Muscle layer of colon (tissue), 2 donors: ENCODE data around the gene XPA.

Experiments used
- H3K27ac ChIP-seq: one replicate; pipeline ENCODE4 v1.7.0; 2013; ENCODE audit warnings: low read depth, mild to moderate bottlenecking, low read length, moderate library complexity
- H3K27me3 ChIP-seq, 2 donors: one replicate each; pipeline ENCODE4 v1.7.0; 2013; ENCODE audit warnings: low read length in 2 of 2, mild to moderate bottlenecking in 2 of 2; ENCODE audit not compliant: insufficient read depth in 2 of 2, control insufficient read depth in 1 of 2
- H3K36me3 ChIP-seq: one replicate; pipeline ENCODE4 v1.7.0; 2013; ENCODE audit warnings: mild to moderate bottlenecking, low read length; ENCODE audit not compliant: insufficient read depth
- H3K4me1 ChIP-seq: one replicate; pipeline ENCODE4 v1.7.0; 2013; ENCODE audit warnings: mild to moderate bottlenecking, low read length; ENCODE audit not compliant: insufficient read depth
- H3K4me3 ChIP-seq, 2 donors: one replicate each; pipeline ENCODE4 v1.7.0; 2013; ENCODE audit warnings: low read length in 2 of 2, low read depth in 1 of 2, mild to moderate bottlenecking in 1 of 2, moderate library complexity in 1 of 2
- H3K9ac ChIP-seq: one replicate; pipeline ENCODE4 v1.7.0; 2013; ENCODE audit warnings: low read length
- H3K9me3 ChIP-seq: one replicate; pipeline ENCODE4 v1.7.0; 2013; ENCODE audit warnings: mild to moderate bottlenecking, low read length
- donor health status: abdominal sarcoma.
- donor health status: Adenocarcinoma of cecum.

XPA gene

DNA sequence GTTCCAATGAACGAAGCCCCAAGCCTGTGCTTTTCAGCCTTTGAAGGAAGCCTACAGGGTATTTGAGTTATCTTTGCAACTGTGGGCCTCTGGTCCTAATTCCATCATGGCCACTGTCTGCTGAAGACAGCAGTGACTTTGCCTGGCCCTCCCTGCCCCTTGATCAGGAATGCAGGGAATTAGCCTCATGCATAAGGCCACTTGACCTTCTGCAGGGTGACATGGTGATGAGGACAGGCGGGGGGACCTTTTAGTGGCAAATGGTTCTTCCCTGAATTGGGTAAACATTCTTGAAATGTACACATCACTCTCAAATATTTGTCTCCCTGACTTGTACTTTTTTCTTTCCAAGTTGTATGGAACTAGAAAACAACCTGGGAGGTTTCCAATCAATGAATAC, 25.2 kb upstream of the XPA start:
- no peaks in the 10 kb centered on the region for H3K9me3 ChIP-seq
- H3K27me3 ChIP-seq: no peaks in the 10 kb centered on the region
- H3K9ac ChIP-seq: no peak overlapping the region
- H3K4me1 ChIP-seq: no peaks in the 10 kb centered on the region
- no peak overlapping the region for H3K27ac ChIP-seq
- no peak overlapping the region for H3K4me3 ChIP-seq
- no peaks in the 10 kb centered on the region for H3K36me3 ChIP-seq

- Histone ChIP-seq H3K9ac (no peak overlapping the region), H3K27ac (no peak overlapping the region), H3K4me1 (no peaks in the 10 kb centered on the region), H3K4me3 (no peak overlapping the region), H3K27me3 (no peaks in the 10 kb centered on the region), H3K36me3 (no peaks in the 10 kb centered on the region), H3K9me3 (no peaks in the 10 kb centered on the region)
These were observed 24.3 kb upstream of the XPA start for GRCh38 chr9:97721396-97721795.

- no peaks in the 10 kb centered on the region for H3K36me3 ChIP-seq
These were observed 20.7 kb upstream of the XPA start for GRCh38 chr9:97717866-97718265.

DNA sequence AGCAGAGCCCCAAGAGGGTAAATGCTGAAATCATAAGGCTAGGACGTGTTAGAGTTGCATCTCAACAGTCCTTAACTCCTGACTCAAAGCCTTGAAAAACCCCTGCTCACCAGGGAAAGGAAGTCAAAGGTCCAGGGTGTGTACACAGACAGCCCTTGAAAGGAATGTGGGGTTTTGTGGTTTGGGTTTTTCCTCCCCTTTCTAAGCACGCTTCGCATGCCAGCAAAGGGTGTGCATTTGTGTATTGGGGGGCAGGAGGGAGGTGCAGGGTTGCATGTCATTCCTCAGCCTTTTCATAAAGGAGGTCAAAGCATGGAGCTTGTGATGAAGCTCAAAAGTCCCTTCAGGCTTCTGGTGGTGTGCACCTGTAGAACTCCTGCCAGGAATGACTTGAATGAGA, 17.3 kb upstream of the XPA start:
- H3K27me3 ChIP-seq: no peaks in the 10 kb centered on the region

More at GRCh38 chr9:97717866-97718265, 20.7 kb upstream of the XPA start:
- H3K9me3 ChIP-seq: no peaks in the 10 kb centered on the region
- no peak overlapping the region for H3K27ac ChIP-seq
- no peak overlapping the region for H3K4me3 ChIP-seq
- no peaks in the 10 kb centered on the region for H3K27me3 ChIP-seq
- no peaks in the 10 kb centered on the region for H3K4me1 ChIP-seq
- no peak overlapping the region for H3K9ac ChIP-seq

DNA sequence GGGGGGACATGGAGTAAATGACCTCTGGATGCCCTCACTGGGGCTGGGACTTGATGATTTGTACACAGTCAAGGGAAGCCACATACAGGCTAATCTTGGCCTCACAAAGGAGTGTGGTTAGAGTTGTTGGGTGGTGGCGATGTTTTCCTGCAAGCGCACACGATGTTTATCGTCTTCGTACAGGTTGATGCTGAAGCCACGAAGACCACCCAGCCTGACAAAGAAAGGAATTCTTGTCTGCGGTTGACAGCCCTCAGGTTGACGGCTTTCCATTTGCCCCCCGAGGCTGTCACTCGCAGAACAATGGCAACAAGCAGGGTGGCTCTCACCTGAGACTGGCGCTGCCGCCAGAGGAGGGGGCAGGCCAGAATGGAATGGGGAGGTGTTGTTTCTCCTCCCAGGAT, 14.1 kb upstream of the XPA start:
- H3K9ac ChIP-seq: no peak overlapping the region
- H3K4me3 ChIP-seq: no peak overlapping the region
- peaks cover 5% of the 10 kb centered on the region for H3K4me1 ChIP-seq
- no peaks in the 10 kb centered on the region for H3K9me3 ChIP-seq
- H3K27me3 ChIP-seq: no peaks in the 10 kb centered on the region
- H3K36me3 ChIP-seq: no peaks in the 10 kb centered on the region
- H3K27ac ChIP-seq: no peak overlapping the region

More for the DNA sequence above, 17.3 kb upstream of the XPA start:
- no peak overlapping the region for H3K9ac ChIP-seq
- no peak overlapping the region for H3K4me3 ChIP-seq
- H3K4me1 ChIP-seq: peaks cover 5% of the 10 kb centered on the region
- no peaks in the 10 kb centered on the region for H3K9me3 ChIP-seq
- H3K36me3 ChIP-seq: no peaks in the 10 kb centered on the region
- H3K27ac ChIP-seq: no peak overlapping the region

DNA sequence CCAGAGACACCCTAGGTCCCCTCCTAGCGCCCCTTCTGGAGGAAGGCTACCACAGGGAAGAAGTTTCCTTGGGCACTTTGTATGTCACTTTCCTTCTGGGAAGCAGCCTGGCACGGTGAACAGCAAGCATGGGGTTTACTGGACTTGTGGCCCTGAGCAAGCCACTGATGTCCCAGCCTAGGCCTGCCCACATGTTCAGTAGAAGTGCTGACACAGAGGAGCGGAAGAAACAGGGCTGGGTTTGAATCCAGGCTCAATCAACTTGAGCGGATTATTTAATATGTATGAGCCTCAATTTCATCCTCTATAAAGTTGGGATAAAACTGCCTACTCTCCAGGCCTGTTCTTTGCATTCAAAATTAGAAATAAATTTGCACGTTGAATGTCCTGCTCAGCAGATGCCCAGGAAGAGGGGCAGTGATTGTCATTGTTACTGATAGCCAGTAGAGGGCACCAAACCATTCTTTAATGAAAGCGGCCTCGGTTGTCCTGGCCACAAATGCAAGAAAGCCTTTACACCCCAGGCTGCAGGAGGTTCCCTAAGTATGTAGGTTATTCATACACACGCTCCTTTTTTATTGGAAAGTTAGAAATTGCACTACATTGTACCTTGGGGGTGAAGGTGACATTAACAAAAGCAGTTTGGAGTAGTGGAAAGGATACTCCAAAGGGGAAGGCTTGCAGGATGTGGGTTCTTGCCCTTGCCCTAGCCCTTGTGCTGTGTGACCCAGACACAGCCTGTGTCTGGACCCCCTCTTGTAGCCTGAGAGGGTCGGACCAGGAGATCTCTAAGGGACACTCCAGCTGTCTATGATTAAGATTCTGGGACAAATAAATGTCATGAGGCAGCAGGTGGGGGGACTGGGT, 13.4 kb upstream of the XPA start:
- Histone ChIP-seq H3K27ac (no peak overlapping the region), H3K4me3 (no peak overlapping the region), H3K9me3 (no peaks in the 10 kb centered on the region), H3K4me1 (peaks cover 5% of the 10 kb centered on the region), H3K36me3 (no peaks in the 10 kb centered on the region), H3K9ac (no peak overlapping the region), H3K27me3 (no peaks in the 10 kb centered on the region)

GRCh38 chr9:97706246-97706645, 9.1 kb upstream of the XPA start:
- Histone ChIP-seq H3K9ac (no peak overlapping the region), H3K27ac (no peak overlapping the region), H3K27me3 (no peaks in the 10 kb centered on the region), H3K36me3 (no peaks in the 10 kb centered on the region), H3K4me3 (no peak overlapping the region), H3K9me3 (no peaks in the 10 kb centered on the region), H3K4me1 (peaks cover 10% of the 10 kb centered on the region)

DNA sequence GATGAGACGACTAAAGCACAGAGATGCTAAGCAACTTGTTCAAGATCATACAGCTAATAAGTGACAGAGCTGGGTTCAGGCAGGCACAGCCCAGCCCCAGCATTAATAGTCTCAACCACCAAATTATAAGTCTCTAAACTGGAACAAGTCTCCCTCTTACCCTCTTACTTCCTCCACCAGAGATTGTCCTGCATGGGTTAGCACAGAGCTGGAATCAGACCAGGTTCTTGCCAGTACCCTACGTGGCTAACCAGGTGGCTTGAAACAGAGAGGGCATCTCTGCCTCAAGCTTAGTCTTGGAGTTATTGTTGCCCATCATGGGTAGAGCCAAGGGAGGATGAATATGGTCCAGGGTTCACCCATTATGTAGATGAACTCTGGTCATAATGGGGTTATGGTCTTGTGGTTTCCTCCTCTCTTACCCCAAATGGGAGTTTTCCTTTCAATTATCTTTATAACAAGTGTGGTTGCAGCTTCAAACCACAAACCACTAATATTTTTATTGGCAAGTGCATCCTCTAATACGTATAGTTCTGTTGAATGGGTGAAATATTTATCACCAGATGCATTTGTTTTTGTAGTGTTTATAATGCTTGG, 8.3 kb upstream of the XPA start:
- Histone ChIP-seq H3K36me3 (no peaks in the 10 kb centered on the region), H3K4me3 (no peak overlapping the region), H3K9ac (no peak overlapping the region), H3K27ac (no peak overlapping the region), H3K27me3 (no peaks in the 10 kb centered on the region), H3K9me3 (no peaks in the 10 kb centered on the region), H3K4me1 (peaks cover 5% of the 10 kb centered on the region)

DNA sequence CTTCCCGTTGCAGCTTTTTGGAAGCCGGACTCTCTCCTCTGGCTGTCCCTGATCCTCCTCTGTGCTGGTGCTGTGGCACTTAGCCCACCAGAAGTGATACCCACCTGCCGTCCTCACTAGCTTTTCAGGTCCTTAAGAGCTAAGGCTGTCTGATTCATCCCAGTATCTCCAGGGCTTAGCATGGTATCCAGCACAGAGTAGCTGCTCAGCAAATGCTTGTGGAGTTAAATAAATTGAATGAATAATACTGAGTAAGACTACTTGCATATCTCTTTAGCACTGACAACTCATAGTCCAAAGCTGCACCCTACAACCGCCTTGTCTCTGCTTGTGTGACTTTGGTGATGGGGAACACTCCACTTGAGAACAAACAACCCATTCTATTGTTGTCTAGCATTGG, 7.7 kb upstream of the XPA start:
- H3K27ac ChIP-seq: no peak overlapping the region

GRCh38 chr9:97704345-97704677, 7.2 kb upstream of the XPA start:
- no peaks in the 10 kb centered on the region for H3K36me3 ChIP-seq
- H3K27ac ChIP-seq: no peak overlapping the region
- H3K4me1 ChIP-seq: peaks cover 5% of the 10 kb centered on the region
- H3K9ac ChIP-seq: no peak overlapping the region
- no peak overlapping the region for H3K4me3 ChIP-seq
- no peaks in the 10 kb centered on the region for H3K9me3 ChIP-seq
- no peaks in the 10 kb centered on the region for H3K27me3 ChIP-seq

More for the DNA sequence above, 7.7 kb upstream of the XPA start:
- Histone ChIP-seq H3K27me3 (no peaks in the 10 kb centered on the region), H3K4me3 (no peak overlapping the region), H3K9me3 (no peaks in the 10 kb centered on the region), H3K9ac (no peak overlapping the region), H3K4me1 (peaks cover 5% of the 10 kb centered on the region), H3K36me3 (no peaks in the 10 kb centered on the region)

GRCh38 chr9:97703437-97704344, 6.6 kb upstream of the XPA start:
- H3K27me3 ChIP-seq: no peaks in the 10 kb centered on the region
- H3K36me3 ChIP-seq: no peaks in the 10 kb centered on the region
- H3K4me1 ChIP-seq: peaks cover 5% of the 10 kb centered on the region
- H3K4me3 ChIP-seq: no peak overlapping the region
- no peak overlapping the region for H3K27ac ChIP-seq
- H3K9ac ChIP-seq: no peak overlapping the region
- H3K9me3 ChIP-seq: no peaks in the 10 kb centered on the region
